GM23248 (cell line): ENCODE data around the gene ANKS3. TPM values are rescaled to one million over a fixed set of nuclear protein-coding genes. Genes with fewer than 3 reads are reported as not detected.

Experiments
- DNase-seq: peaks from one replicate; pipeline ENCODE4 v3.0.0-alpha.2; 2015
- H2AFZ ChIP-seq: fragments of 200-600 bp; sonication (generic); 2 replicates; pipeline ENCODE4 v1.6.1; 2016; ENCODE audit warnings: antibody characterized with exemption
- H3F3A ChIP-seq: fragments of 200-600 bp; sonication (generic); 2 replicates; pipeline ENCODE4 v1.6.1; 2016; ENCODE audit warnings: mild to moderate bottlenecking, antibody characterized with exemption, mixed run types; ENCODE audit not compliant: insufficient read depth
- H3K27ac ChIP-seq: fragments of 200-600 bp; sonication (generic); 2 replicates; pipeline ENCODE4 v1.5.1; 2016; ENCODE audit warnings: mild to moderate bottlenecking
- H3K27me3 ChIP-seq: fragments of 200-600 bp; sonication (generic); replicated peaks from 2 replicates; pipeline ENCODE4 v1.6.1; 2016; ENCODE audit warnings: mild to moderate bottlenecking; ENCODE audit not compliant: insufficient read depth
- H3K36me3 ChIP-seq: fragments of 200-600 bp; sonication (generic); 2 replicates; pipeline ENCODE4 v1.6.1; 2016; ENCODE audit warnings: low read depth, mild to moderate bottlenecking
- H3K4me1 ChIP-seq: fragments of 200-600 bp; sonication (generic); 2 replicates; pipeline ENCODE4 v1.6.1; 2016; ENCODE audit warnings: mild to moderate bottlenecking; ENCODE audit not compliant: insufficient read depth
- H3K4me2 ChIP-seq: fragments of 200-600 bp; sonication (generic); one replicate; pipeline ENCODE4 v1.6.1; 2016; ENCODE audit warnings: mild to moderate bottlenecking; ENCODE audit not compliant: unreplicated experiment
- H3K4me3 ChIP-seq: fragments of 200-600 bp; sonication (generic); 2 replicates; pipeline ENCODE4 v1.5.1; 2016; ENCODE audit warnings: mild to moderate bottlenecking
- H3K79me2 ChIP-seq: fragments of 200-600 bp; sonication (generic); 2 replicates; pipeline ENCODE4 v1.6.1; 2016; ENCODE audit warnings: mild to moderate bottlenecking; ENCODE audit not compliant: insufficient read depth
- H3K9ac ChIP-seq: fragments of 200-600 bp; sonication (generic); 2 replicates; pipeline ENCODE4 v1.6.1; 2016; ENCODE audit warnings: mild to moderate bottlenecking
- H3K9me2 ChIP-seq: fragments of 200-600 bp; sonication (generic); 2 replicates; pipeline ENCODE4 v1.6.1; 2016; ENCODE audit warnings: mixed run types, mild to moderate bottlenecking, moderate library complexity; ENCODE audit not compliant: insufficient read depth
- H3K9me3 ChIP-seq: fragments of 200-600 bp; sonication (generic); one replicate; pipeline ENCODE4 v1.6.1; 2017; ENCODE audit warnings: low read depth
- H4K20me1 ChIP-seq: fragments of 200-600 bp; sonication (generic); 2 replicates; pipeline ENCODE4 v1.6.0; 2016; ENCODE audit not compliant: insufficient read depth
- EZH2 ChIP-seq: fragments of 200-600 bp; sonication (generic); IDR thresholded peaks from 2 replicates; pipeline ENCODE4 v1.6.1; 2018; ENCODE audit warnings: antibody characterized with exemption, mild to moderate bottlenecking; ENCODE audit not compliant: insufficient read depth, poor library complexity, severe bottlenecking
- EZH2phosphoT487 ChIP-seq: fragments of 200-600 bp; sonication (generic); IDR thresholded peaks from 2 replicates; pipeline ENCODE4 v1.6.1; 2018; ENCODE audit warnings: antibody characterized with exemption, moderate library complexity, mild to moderate bottlenecking, low read depth; ENCODE audit not compliant: insufficient read depth
- WGBS, 2 experiments: methylation state at CpG; one replicate each; pipeline ENCODE4 v1.1.6; 2015 to 2017; ENCODE audit warnings: low lambda C conversion rate in 2 of 2, low coverage in 1 of 2; ENCODE audit errors: missing lambda C conversion rate in 2 of 2; 5-methylcytosine and 5-hydroxymethylcytosine counted together
- in situ Hi-C: fragments of 300-500 bp; cut with MboI; formaldehyde crosslinking; loops from 2 replicates; pipeline ENCODE4 v1.15.0; 2020
- polyA plus RNA-seq: library from polyadenylated mRNA; unstranded; fragments of >200 nt; fragmentation: Nextera tagmentation; extraction: Ambion mirVana; gene quantifications from 2 replicates; pipeline ENCODE4 v1.2.1, GENCODE V29; 2016
- total RNA-seq: library from RNA; depleted of rRNA; stranded (reverse); fragments of >200 nt; shearing (Covaris generic); gene quantifications from 2 replicates; pipeline ENCODE4 v1.2.3, GENCODE V29; 2014

The ANKS3 gene
- total and polyA plus RNA-seq, 2 experiments from 2014 or later, result 12.8 to 20.0 TPM

GRCh38 chr16:4736546-4736945, 2.5 kb upstream of the ANKS3 start:
- H2AFZ ChIP-seq, result no peak overlapping the region
- DNase-seq, result no peak
- H3K27me3 ChIP-seq, result no peaks in the 10 kb centered on the region
- H3K36me3 ChIP-seq, result no peaks in the 10 kb centered on the region
- no peak overlapping the region for H3K27ac ChIP-seq
- peaks cover 24% of the 10 kb centered on the region for H3K79me2 ChIP-seq
- no peaks in the 10 kb centered on the region for H3K9me3 ChIP-seq
- in situ Hi-C loops, result no loop called here
- no peak for TF ChIP-seq EZH2
- no peak for TF ChIP-seq EZH2phosphoT487
- no peak overlapping the region for H3K4me3 ChIP-seq
- H3K4me2 ChIP-seq, result no peak overlapping the region
- H3K4me1 ChIP-seq, result peaks cover 3% of the 10 kb centered on the region; the same call in 1 of the 2 replicates
- H3K9me2 ChIP-seq, result no peaks in the 10 kb centered on the region
- 88 to 90% methylated on average over 4 of the region's 4 CpGs for WGBS, 2 experiments
- no peak overlapping the region for H3K9ac ChIP-seq
- H4K20me1 ChIP-seq, result no peaks in the 10 kb centered on the region
- H3F3A ChIP-seq, result no peaks in the 10 kb centered on the region

- H3K27me3 ChIP-seq, result no peaks in the 10 kb centered on the region
- TF ChIP-seq EZH2phosphoT487 (no peak), EZH2 (no peak)
- WGBS, 2 experiments, result 7% methylated on average over 36 to 38 of the region's 38 CpGs
- no peaks in the 10 kb centered on the region for H3F3A ChIP-seq
- H3K9ac ChIP-seq, result peak overlapping the region; percentile 88
- DNase-seq, result peak; percentile 96
- H3K36me3 ChIP-seq, result no peaks in the 10 kb centered on the region
- peak overlapping the region; percentile 98 for H2AFZ ChIP-seq
- peak overlapping the region; percentile 97 for H3K4me3 ChIP-seq
- no peaks in the 10 kb centered on the region for H3K9me3 ChIP-seq
- H3K9me2 ChIP-seq, result no peaks in the 10 kb centered on the region
- peak overlapping the region; percentile 97 for H3K4me2 ChIP-seq
- H3K27ac ChIP-seq, result peak overlapping the region; percentile 89
- in situ Hi-C loops, result no loop called here
- H4K20me1 ChIP-seq, result no peaks in the 10 kb centered on the region
- H3K79me2 ChIP-seq, result peaks cover 40% of the 10 kb centered on the region
- H3K4me1 ChIP-seq, result peaks cover 3% of the 10 kb centered on the region; the same call in 1 of the 2 replicates
These were observed 862 bp upstream of the ANKS3 start for GRCh38 chr16:4734730-4735535.

GRCh38 chr16:4733747-4734062, 366 bp downstream of the ANKS3 start:
- peak overlapping the region; percentile 88 for H3K9ac ChIP-seq
- no peaks in the 10 kb centered on the region for H3K36me3 ChIP-seq
- peak overlapping the region; percentile 97 for H3K4me3 ChIP-seq
- H4K20me1 ChIP-seq, result no peaks in the 10 kb centered on the region
- in situ Hi-C loops, result no loop called here
- peaks cover 48% of the 10 kb centered on the region for H3K79me2 ChIP-seq
- TF ChIP-seq EZH2phosphoT487 (no peak), EZH2 (no peak)
- peak overlapping the region; percentile 98 for H2AFZ ChIP-seq
- H3K9me2 ChIP-seq, result no peaks in the 10 kb centered on the region
- no peaks in the 10 kb centered on the region for H3K9me3 ChIP-seq
- WGBS, 2 experiments, result 1% methylated on average over 19 of the region's 19 CpGs
- peak overlapping the region; percentile 93 for H3K4me2 ChIP-seq
- peak overlapping the region; percentile 29; the same call in 1 of the 2 replicates for H3K27ac ChIP-seq
- peak; percentile 36 for DNase-seq
- H3F3A ChIP-seq, result no peaks in the 10 kb centered on the region
- H3K4me1 ChIP-seq, result peaks cover 3% of the 10 kb centered on the region; the same call in 1 of the 2 replicates
- no peaks in the 10 kb centered on the region for H3K27me3 ChIP-seq

- Histone ChIP-seq H4K20me1 (no peaks in the 10 kb centered on the region), H3K9me3 (no peaks in the 10 kb centered on the region), H3K27ac (no peak overlapping the region), H3K9ac (peak overlapping the region; percentile 88), H3K79me2 (peaks cover 48% of the 10 kb centered on the region), H3K36me3 (no peaks in the 10 kb centered on the region), H3K4me2 (peak overlapping the region; percentile 93), H3K9me2 (no peaks in the 10 kb centered on the region), H2AFZ (peak overlapping the region; percentile 98), H3K4me3 (peak overlapping the region; percentile 97), H3K4me1 (peaks cover 3% of the 10 kb centered on the region; the same call in 1 of the 2 replicates), H3K27me3 (no peaks in the 10 kb centered on the region), H3F3A (no peaks in the 10 kb centered on the region)
- 13 to 20% methylated on average over 17 of the region's 17 CpGs for WGBS, 2 experiments
- TF ChIP-seq EZH2, result no peak
- no peak for TF ChIP-seq EZH2phosphoT487
- in situ Hi-C loops, result no loop called here
- peak; percentile 19 for DNase-seq
These were observed 794 bp downstream of the ANKS3 start for GRCh38 chr16:4733211-4733742.
